ENCODE data around the gene HSD11B1L. TPM values are rescaled to one million over a fixed set of nuclear protein-coding genes. Genes with fewer than 3 reads are reported as not detected.

The HSD11B1L gene
- total RNA-seq (2021; ENCODE audit: unreplicated experiment) (6.0 TPM), Bru-seq, nascent RNA (percentile 41 among the genes with signal in this experiment), BruChase-seq, experiment 1, labeled RNA remaining after a 2-hour chase (percentile 48 among the genes with signal in this experiment), BruChase-seq, experiment 2, labeled RNA remaining after a 6-hour chase (percentile 57 among the genes with signal in this experiment)
- polyA plus RNA-seq (2012; ENCODE audit: insufficient read length) = 15.9 TPM
- long read RNA-seq, partial matches to known transcripts = 7 of 15 reads
- long read RNA-seq, other reads (novel, unspliced or antisense) = 5 of 15 reads

GRCh38 chr19:5680437-5681368, at the start of gene HSD11B1L, which contains the start of gene MICOS13:
Gene HSD11B1L (plus strand): TSS chr19:5681027. CDS start chr19:5684833, 3,806 bp downstream.
Gene MICOS13 (minus strand): TSS chr19:5680516. CDS start chr19:5680486, 30 bp downstream.
- Histone ChIP-seq H3K36me3 (ENCODE audit: control insufficient read depth, insufficient read depth, low read length) (peaks cover 5% of the 10 kb centered on the region; the same call in 1 of the 2 replicates), H3K4me3 (ENCODE audit: low read depth in 2 of 2, low read length in 2 of 2) (peak within 1 kb of the TSS; percentile 72 to 96), H3K27ac (ENCODE audit: low read length) (peak within 1 kb of the TSS; percentile 94), H3K9me3 (ENCODE audit: control insufficient read depth, insufficient read depth, low read depth, low read length) (no peaks in the 10 kb centered on the region), H3K27me3 (ENCODE audit: control insufficient read depth, insufficient read depth, low read length) (no peaks in the 10 kb centered on the region), H3K4me1 (ENCODE audit: control insufficient read depth, insufficient read depth, low read length) (no peaks in the 10 kb centered on the region)
- in situ Hi-C loops (cut with HindIII; ENCODE audit: low pct_unique_long_range_greater_than_20kb, low sequenced_read_pairs) = no loop called here
- intact Hi-C loops (cut with micrococcal nuclease; ENCODE audit: unreplicated experiment) = no loop called here
- BruUV-seq (replicated peaks) = no TSS peak
- peak; percentile 95 for ATAC-seq
- ChIA-PET CTCF (no interaction called here), POLR2A (no interaction called here)
- TF ChIP-seq CTCF (IDR thresholded peaks at IDR 0.05) (no peak), POLR2AphosphoS5 (IDR thresholded peaks at IDR 0.05; ENCODE audit: low read depth, low read length) (peak; percentile 77), SIN3A (IDR thresholded peaks at IDR 0.05; ENCODE audit: borderline replicate concordance, insufficient read depth, low read depth, low read length) (0 out of 2 replicates have a peak, but pooled peaks have one; percentile 48), REST (IDR thresholded peaks at IDR 0.05; ENCODE audit: insufficient read depth in 1 of 2, low read depth in 2 of 2, low read length in 1 of 2) (no peak), TCF7L2 (IDR thresholded peaks at IDR 0.05; ENCODE audit: low read depth, low read length) (peak; percentile 37; the same call in 1 of the 2 replicates)
- peak; percentile 90 for DNase-seq (ENCODE audit: low read depth, low spot score)

GRCh38 chr19:5631567-5632240, 49.1 kb upstream of the HSD11B1L start:
- in situ Hi-C loops (cut with HindIII; ENCODE audit: low pct_unique_long_range_greater_than_20kb, low sequenced_read_pairs) (no loop called here), intact Hi-C loops (cut with micrococcal nuclease; ENCODE audit: unreplicated experiment) (no loop called here)
- DNase-seq (ENCODE audit: low read depth, low spot score) (no peak), ATAC-seq (no peak)
- BruUV-seq (replicated peaks) = no TSS peak
- no peaks in the 10 kb centered on the region; the same call in 1 of the 2 replicates for H3K4me1 ChIP-seq (ENCODE audit: control insufficient read depth, insufficient read depth, low read length)
- POLR2A ChIA-PET = no interaction called here
- no peak overlapping the region for H3K4me3 ChIP-seq (ENCODE audit: low read depth in 2 of 2, low read length in 2 of 2)
- no peaks in the 10 kb centered on the region for H3K27me3 ChIP-seq (ENCODE audit: control insufficient read depth, insufficient read depth, low read length)
- H3K36me3 ChIP-seq (ENCODE audit: control insufficient read depth, insufficient read depth, low read length) = peaks cover 10% of the 10 kb centered on the region; the same call in 1 of the 2 replicates
- no peak overlapping the region for H3K27ac ChIP-seq (ENCODE audit: low read length)
- no peaks in the 10 kb centered on the region for H3K9me3 ChIP-seq (ENCODE audit: control insufficient read depth, insufficient read depth, low read depth, low read length)
- CTCF ChIA-PET = no interaction called here
- TF ChIP-seq CTCF (IDR thresholded peaks at IDR 0.05) (no peak), POLR2AphosphoS5 (IDR thresholded peaks at IDR 0.05; ENCODE audit: low read depth, low read length) (no peak), SIN3A (IDR thresholded peaks at IDR 0.05; ENCODE audit: borderline replicate concordance, insufficient read depth, low read depth, low read length) (no peak), TCF7L2 (IDR thresholded peaks at IDR 0.05; ENCODE audit: low read depth, low read length) (no peak), REST (IDR thresholded peaks at IDR 0.05; ENCODE audit: insufficient read depth in 1 of 2, low read depth in 2 of 2, low read length in 1 of 2) (no peak)
